GM18508 (cell line): ENCODE data around the gene PSMD14.

Experiments
- ATAC-seq: cut with Tn5 transposase; IDR thresholded peaks from one replicate; pipeline ENCODE4 v1.9.1; 2021; ENCODE audit warnings: moderate number of reproducible peaks; ENCODE audit not compliant: insufficient read depth, unreplicated experiment

PSMD14 gene

GRCh38 chr2:161416708-161417437, 108.6 kb downstream of the PSMD14 start:
- no peak for ATAC-seq

GRCh38 chr2:161417438-161418274, 109.4 kb downstream of the PSMD14 start:
- no peak for ATAC-seq

- ATAC-seq = no peak
These were observed 110.1 kb downstream of the PSMD14 start for GRCh38 chr2:161418275-161418714.

- ATAC-seq = no peak
These were observed 110.8 kb downstream of the PSMD14 start for GRCh38 chr2:161418715-161419637.

- ATAC-seq = no peak
These were observed 111.5 kb downstream of the PSMD14 start for GRCh38 chr2:161419638-161420190.

- ATAC-seq = no peak
These were observed 112.3 kb downstream of the PSMD14 start for GRCh38 chr2:161420406-161421074.

- no peak for ATAC-seq
These were observed 113.5 kb downstream of the PSMD14 start for GRCh38 chr2:161421686-161422085.

GRCh38 chr2:161422816-161423403, 114.7 kb downstream of the PSMD14 start:
- no peak for ATAC-seq

- ATAC-seq = no peak
These were observed 115.5 kb downstream of the PSMD14 start for GRCh38 chr2:161423421-161424393.

GRCh38 chr2:161424394-161424769, 116.2 kb downstream of the PSMD14 start:
- no peak for ATAC-seq

GRCh38 chr2:161424891-161425727, 116.9 kb downstream of the PSMD14 start:
- no peak for ATAC-seq

GRCh38 chr2:161425728-161426454, 117.7 kb downstream of the PSMD14 start:
- no peak for ATAC-seq

- ATAC-seq = no peak
These were observed 118.3 kb downstream of the PSMD14 start for GRCh38 chr2:161426455-161426921.

- no peak for ATAC-seq
These were observed 118.9 kb downstream of the PSMD14 start for GRCh38 chr2:161426922-161427663.

- no peak for ATAC-seq
These were observed 119.7 kb downstream of the PSMD14 start for GRCh38 chr2:161427664-161428587.
